Smooth muscle cell (in vitro differentiated cells): ENCODE results near the gene ADAM10. TPM values are rescaled to one million over a fixed set of nuclear protein-coding genes. Genes with fewer than 3 reads are reported as not detected.

Experiments
- DNase-seq: peaks from one replicate; lab custom pipeline; 2025; ENCODE audit not compliant: unreplicated experiment; lab: John Stamatoyannopoulos, UW
- H2AFZ ChIP-seq: fragments of 200-600 bp; sonication (generic); 2 replicates; pipeline ENCODE4 v1.6.0; 2016; ENCODE audit warnings: antibody characterized with exemption, low read depth, mild to moderate bottlenecking
- H3F3A ChIP-seq: fragments of 200-600 bp; sonication (generic); 2 replicates; pipeline ENCODE4 v1.6.0; 2017; ENCODE audit warnings: antibody characterized with exemption, low read depth
- H3K27ac ChIP-seq: fragments of 200-600 bp; sonication (generic); 2 replicates; pipeline ENCODE4 v1.5.1; 2016; ENCODE audit warnings: low read depth, mild to moderate bottlenecking
- H3K27me3 ChIP-seq: fragments of 200-600 bp; sonication (generic); 2 replicates; pipeline ENCODE4 v1.6.1; 2016; ENCODE audit warnings: low read depth, mild to moderate bottlenecking
- H3K36me3 ChIP-seq: fragments of 200-600 bp; sonication (generic); 2 replicates; pipeline ENCODE4 v1.5.1; 2016; ENCODE audit warnings: low read depth
- H3K4me1 ChIP-seq: fragments of 200-600 bp; sonication (generic); 2 replicates; pipeline ENCODE4 v1.5.1; 2016; ENCODE audit warnings: low read depth
- H3K4me2 ChIP-seq: fragments of 200-600 bp; sonication (generic); 2 replicates; pipeline ENCODE4 v1.6.0; 2016; ENCODE audit warnings: mild to moderate bottlenecking
- H3K4me3 ChIP-seq: fragments of 200-600 bp; sonication (generic); 2 replicates; pipeline ENCODE4 v1.5.1; 2016; ENCODE audit warnings: mild to moderate bottlenecking
- H3K79me2 ChIP-seq: fragments of 200-600 bp; sonication (generic); 2 replicates; pipeline ENCODE4 v1.6.0; 2016; ENCODE audit warnings: low read depth, mild to moderate bottlenecking
- H3K9ac ChIP-seq: fragments of 200-600 bp; sonication (generic); 2 replicates; pipeline ENCODE4 v1.6.0; 2016; ENCODE audit warnings: low read depth
- H3K9me3 ChIP-seq: fragments of 200-600 bp; sonication (generic); replicated peaks from 2 replicates; pipeline ENCODE4 v1.5.1; 2016; ENCODE audit warnings: low read depth
- H4K20me1 ChIP-seq: fragments of 200-600 bp; sonication (generic); 2 replicates; pipeline ENCODE4 v1.6.0; 2016; ENCODE audit warnings: low read depth
- WGBS: methylation state at CpG from one replicate; pipeline ENCODE4 v1.1.7; 2016; ENCODE audit warnings: low lambda C conversion rate; 5-methylcytosine and 5-hydroxymethylcytosine counted together
- polyA plus RNA-seq: library from polyadenylated mRNA; unstranded; fragments of >200 nt; fragmentation: Nextera tagmentation; extraction: Ambion mirVana; gene quantifications from 2 replicates; pipeline ENCODE4 v1.2.1, GENCODE V29; 2016
- total RNA-seq: library from RNA; depleted of rRNA; stranded (reverse); fragments of >200 nt; gene quantifications from 2 replicates; pipeline ENCODE4 v1.2.3, GENCODE V29; 2014
- TF ChIP-seq, protein P1 (sequence below): fragments of 200-600 bp; sonication (generic); IDR thresholded peaks from 2 replicates; pipeline ENCODE4 v1.5.1; 2017; ENCODE audit warnings: borderline replicate concordance, mild to moderate bottlenecking, antibody characterized with exemption; ENCODE audit not compliant: insufficient read depth, poor library complexity, severe bottlenecking

Gene ADAM10
- total and polyA plus RNA-seq, 2 experiments from 2014 or later = 168 to 200 TPM

- H3K36me3 ChIP-seq = no peaks in the 10 kb centered on the region
- no peak for DNase-seq
- TF ChIP-seq, protein P1, sequence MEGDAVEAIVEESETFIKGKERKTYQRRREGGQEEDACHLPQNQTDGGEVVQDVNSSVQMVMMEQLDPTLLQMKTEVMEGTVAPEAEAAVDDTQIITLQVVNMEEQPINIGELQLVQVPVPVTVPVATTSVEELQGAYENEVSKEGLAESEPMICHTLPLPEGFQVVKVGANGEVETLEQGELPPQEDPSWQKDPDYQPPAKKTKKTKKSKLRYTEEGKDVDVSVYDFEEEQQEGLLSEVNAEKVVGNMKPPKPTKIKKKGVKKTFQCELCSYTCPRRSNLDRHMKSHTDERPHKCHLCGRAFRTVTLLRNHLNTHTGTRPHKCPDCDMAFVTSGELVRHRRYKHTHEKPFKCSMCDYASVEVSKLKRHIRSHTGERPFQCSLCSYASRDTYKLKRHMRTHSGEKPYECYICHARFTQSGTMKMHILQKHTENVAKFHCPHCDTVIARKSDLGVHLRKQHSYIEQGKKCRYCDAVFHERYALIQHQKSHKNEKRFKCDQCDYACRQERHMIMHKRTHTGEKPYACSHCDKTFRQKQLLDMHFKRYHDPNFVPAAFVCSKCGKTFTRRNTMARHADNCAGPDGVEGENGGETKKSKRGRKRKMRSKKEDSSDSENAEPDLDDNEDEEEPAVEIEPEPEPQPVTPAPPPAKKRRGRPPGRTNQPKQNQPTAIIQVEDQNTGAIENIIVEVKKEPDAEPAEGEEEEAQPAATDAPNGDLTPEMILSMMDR = no peak
- H3K27me3 ChIP-seq = no peaks in the 10 kb centered on the region
- 90% methylated on average over 2 of the region's 2 CpGs for WGBS
- no peak overlapping the region for H2AFZ ChIP-seq
- no peaks in the 10 kb centered on the region for H3F3A ChIP-seq
- no peak overlapping the region for H3K4me3 ChIP-seq
- H3K27ac ChIP-seq = peak overlapping the region; percentile 89
- H3K79me2 ChIP-seq = peaks cover 97% of the 10 kb centered on the region
- peaks cover 34% of the 10 kb centered on the region for H3K4me1 ChIP-seq
- H3K9me3 ChIP-seq = no peaks in the 10 kb centered on the region
- H3K9ac ChIP-seq = no peak overlapping the region
- H4K20me1 ChIP-seq = peaks cover 96% of the 10 kb centered on the region
- peak overlapping the region; percentile 68 for H3K4me2 ChIP-seq
Observed at GRCh38 chr15:58741032-58741431, 8.5 kb downstream of the ADAM10 start.

DNA sequence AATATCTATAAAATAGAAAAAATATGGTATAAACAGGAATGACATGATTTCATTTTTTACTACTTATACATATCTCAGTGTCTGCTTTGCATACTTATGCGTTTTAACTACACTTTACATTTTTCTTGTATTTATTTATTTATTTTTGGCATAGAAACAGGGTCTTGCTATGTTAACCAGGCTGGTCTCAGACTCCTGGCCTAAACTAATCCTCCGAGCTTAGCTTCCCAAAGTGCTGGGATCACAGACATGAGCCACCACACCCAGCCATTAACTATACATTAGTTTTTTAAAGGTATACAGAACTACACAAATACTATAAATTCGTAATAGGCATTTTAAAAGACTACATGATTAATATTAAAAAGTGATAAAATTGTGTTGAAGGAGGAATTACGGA is 9.1 kb downstream of the ADAM10 start:
- H3K27ac ChIP-seq = peak overlapping the region; percentile 39
- DNase-seq = no peak
- H3F3A ChIP-seq = no peaks in the 10 kb centered on the region
- no peak overlapping the region for H3K9ac ChIP-seq
- H3K9me3 ChIP-seq = no peaks in the 10 kb centered on the region
- H3K4me3 ChIP-seq = no peak overlapping the region
- TF ChIP-seq, protein P1 = no peak
- no peaks in the 10 kb centered on the region for H3K27me3 ChIP-seq
- no peak overlapping the region for H2AFZ ChIP-seq
- WGBS = 68% methylated on average over 4 of the region's 4 CpGs
- no peaks in the 10 kb centered on the region for H3K36me3 ChIP-seq
- H3K4me2 ChIP-seq = peak overlapping the region; percentile 68
- peaks cover 97% of the 10 kb centered on the region for H3K79me2 ChIP-seq
- H4K20me1 ChIP-seq = peaks cover 96% of the 10 kb centered on the region
- peaks cover 33% of the 10 kb centered on the region for H3K4me1 ChIP-seq

DNA sequence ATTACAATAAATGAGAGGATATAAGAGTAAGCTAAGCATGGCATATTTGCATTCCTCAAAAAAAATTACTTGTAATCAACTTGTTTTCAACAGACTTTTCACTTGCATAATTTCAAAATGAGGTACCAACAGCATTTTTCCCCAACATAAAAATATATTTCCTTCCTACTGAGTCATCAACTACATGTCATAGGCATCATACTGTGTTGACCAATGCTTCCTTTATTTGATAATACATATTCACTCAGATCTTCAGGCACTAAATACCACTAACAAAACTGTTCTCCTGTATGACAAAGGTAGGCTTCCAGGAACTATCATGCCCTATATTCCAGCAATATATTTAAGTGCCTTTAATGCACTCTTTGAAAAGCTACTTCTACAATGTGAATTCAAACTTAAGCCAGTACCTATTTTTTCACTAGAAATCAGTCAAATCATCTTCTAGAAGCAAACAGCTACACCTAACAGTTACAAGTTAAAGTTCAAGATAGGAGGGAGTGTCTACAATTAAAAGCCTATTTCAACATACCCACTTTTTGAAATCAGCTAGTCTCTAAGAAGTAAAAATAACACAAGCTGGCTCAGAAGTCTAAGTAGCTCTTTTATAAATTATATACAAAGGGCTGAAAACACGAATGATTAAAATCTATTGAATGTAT is 11.3 kb downstream of the ADAM10 start:
- Histone ChIP-seq H3K79me2 (peaks cover 97% of the 10 kb centered on the region), H3K9me3 (no peaks in the 10 kb centered on the region), H3K4me2 (peak overlapping the region; percentile 35), H3K9ac (no peak overlapping the region), H4K20me1 (peaks cover 98% of the 10 kb centered on the region), H3K36me3 (no peaks in the 10 kb centered on the region), H2AFZ (no peak overlapping the region), H3K4me1 (peaks cover 24% of the 10 kb centered on the region), H3K4me3 (no peak overlapping the region), H3K27me3 (no peaks in the 10 kb centered on the region), H3K27ac (peak overlapping the region; percentile 45), H3F3A (peaks cover 4% of the 10 kb centered on the region)
- WGBS = 93% methylated on average over 1 of the region's 1 CpG
- TF ChIP-seq, protein P1 = no peak
- DNase-seq = no peak

DNA sequence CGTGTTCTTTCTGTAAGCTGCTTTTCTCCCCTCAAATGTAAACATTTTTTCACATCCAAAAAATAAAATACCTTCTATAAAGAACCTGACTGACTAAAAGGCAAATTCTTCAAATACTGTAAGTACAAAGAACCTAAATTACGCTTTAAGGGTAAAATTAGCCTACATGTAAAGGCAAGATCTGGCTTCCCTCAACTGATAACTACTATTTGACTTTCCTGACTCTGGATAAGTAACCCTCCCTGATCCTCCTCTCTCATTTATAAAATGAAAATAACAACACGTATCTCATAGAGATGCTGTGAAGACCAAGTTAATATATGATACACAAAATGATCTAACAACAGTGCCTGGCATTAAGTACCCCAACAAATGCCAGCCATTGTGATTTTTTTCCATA is 12.2 kb downstream of the ADAM10 start:
- H3K9ac ChIP-seq = no peak overlapping the region
- peaks cover 24% of the 10 kb centered on the region for H3K4me1 ChIP-seq
- no peak for DNase-seq
- no peaks in the 10 kb centered on the region for H3K9me3 ChIP-seq
- no peaks in the 10 kb centered on the region for H3K36me3 ChIP-seq
- peak overlapping the region; percentile 35 for H3K4me2 ChIP-seq
- H3K27ac ChIP-seq = peak overlapping the region; percentile 34
- no peak overlapping the region for H2AFZ ChIP-seq
- peaks cover 98% of the 10 kb centered on the region for H3K79me2 ChIP-seq
- no peaks in the 10 kb centered on the region for H3K27me3 ChIP-seq
- TF ChIP-seq, protein P1 = no peak
- WGBS = 63% methylated on average over 3 of the region's 3 CpGs
- H3K4me3 ChIP-seq = no peak overlapping the region
- H3F3A ChIP-seq = peaks cover 13% of the 10 kb centered on the region
- peaks cover 98% of the 10 kb centered on the region for H4K20me1 ChIP-seq
